Measurements from ENCODE around the gene STX8. TPM values are rescaled to one million over a fixed set of nuclear protein-coding genes. Genes with fewer than 3 reads are reported as not detected.
"Not testable (repeated sequence)": the region's sequence is repeated elsewhere in the genome, so short reads cannot be mapped to it uniquely, and the experiment has no call there.

The STX8 gene
- total RNA-seq, 1 donor from 2014 or later: 61.6 TPM

- H3K36me3 Mint-ChIP-seq (ENCODE audit: unreplicated experiment): peaks cover 1% of the 10 kb centered on the region
- H3K9me3 Mint-ChIP-seq (ENCODE audit: unreplicated experiment): no peaks in the 10 kb centered on the region
- H3K4me1 Mint-ChIP-seq (ENCODE audit: unreplicated experiment): peaks cover 21% of the 10 kb centered on the region
- no peak overlapping the region for H3K27ac Mint-ChIP-seq (ENCODE audit: unreplicated experiment)
- no peak for DNase-seq (ENCODE audit: extremely low spot score, unreplicated experiment)
- no peak overlapping the region for H3K4me3 Mint-ChIP-seq (ENCODE audit: unreplicated experiment)
- no peak for TF ChIP-seq CTCF (IDR thresholded peaks at IDR 0.05)
- H3K27me3 Mint-ChIP-seq (ENCODE audit: unreplicated experiment): no peaks in the 10 kb centered on the region
These were observed 108.1 kb downstream of the STX8 start for GRCh38 chr17:9467518-9467917.

- no peak overlapping the region for H3K4me3 Mint-ChIP-seq (ENCODE audit: unreplicated experiment)
- DNase-seq (ENCODE audit: extremely low spot score, unreplicated experiment): no peak
- TF ChIP-seq CTCF (IDR thresholded peaks at IDR 0.05): peak; percentile 37
These were observed 110.3 kb downstream of the STX8 start for GRCh38 chr17:9465210-9465921.

GRCh38 chr17:9457005-9457404 lies 118.6 kb downstream of the STX8 start:
- H3K27ac Mint-ChIP-seq (ENCODE audit: unreplicated experiment): no peak overlapping the region
- H3K9me3 Mint-ChIP-seq (ENCODE audit: unreplicated experiment): peaks cover 5% of the 10 kb centered on the region
- no peak for DNase-seq (ENCODE audit: extremely low spot score, unreplicated experiment)
- no peak for TF ChIP-seq CTCF (IDR thresholded peaks at IDR 0.05)
- no peaks in the 10 kb centered on the region for H3K27me3 Mint-ChIP-seq (ENCODE audit: unreplicated experiment)
- H3K4me1 Mint-ChIP-seq (ENCODE audit: unreplicated experiment): peaks cover 11% of the 10 kb centered on the region
- peaks cover 4% of the 10 kb centered on the region for H3K36me3 Mint-ChIP-seq (ENCODE audit: unreplicated experiment)
- no peak overlapping the region for H3K4me3 Mint-ChIP-seq (ENCODE audit: unreplicated experiment)

More at GRCh38 chr17:9465210-9465921, 110.3 kb downstream of the STX8 start:
- H3K36me3 Mint-ChIP-seq (ENCODE audit: unreplicated experiment): peaks cover 1% of the 10 kb centered on the region
- H3K4me1 Mint-ChIP-seq (ENCODE audit: unreplicated experiment): peaks cover 11% of the 10 kb centered on the region
- peak overlapping the region; percentile 59 for H3K27ac Mint-ChIP-seq (ENCODE audit: unreplicated experiment)
- no peaks in the 10 kb centered on the region for H3K9me3 Mint-ChIP-seq (ENCODE audit: unreplicated experiment)
- no peaks in the 10 kb centered on the region for H3K27me3 Mint-ChIP-seq (ENCODE audit: unreplicated experiment)

GRCh38 chr17:9456330-9456729 lies 119.3 kb downstream of the STX8 start:
- no peaks in the 10 kb centered on the region for H3K27me3 Mint-ChIP-seq (ENCODE audit: unreplicated experiment)
- H3K36me3 Mint-ChIP-seq (ENCODE audit: unreplicated experiment): peaks cover 4% of the 10 kb centered on the region
- no peak for DNase-seq (ENCODE audit: extremely low spot score, unreplicated experiment)
- TF ChIP-seq CTCF (IDR thresholded peaks at IDR 0.05): no peak
- H3K4me3 Mint-ChIP-seq (ENCODE audit: unreplicated experiment): no peak overlapping the region
- H3K4me1 Mint-ChIP-seq (ENCODE audit: unreplicated experiment): peaks cover 11% of the 10 kb centered on the region
- H3K9me3 Mint-ChIP-seq (ENCODE audit: unreplicated experiment): peaks cover 5% of the 10 kb centered on the region
- H3K27ac Mint-ChIP-seq (ENCODE audit: unreplicated experiment): no peak overlapping the region

GRCh38 chr17:9451934-9452333 lies 123.7 kb downstream of the STX8 start:
- Mint-ChIP-seq H3K4me1 (ENCODE audit: unreplicated experiment) (peaks cover 14% of the 10 kb centered on the region), H3K4me3 (ENCODE audit: unreplicated experiment) (no peak overlapping the region), H3K27ac (ENCODE audit: unreplicated experiment) (no peak overlapping the region), H3K9me3 (ENCODE audit: unreplicated experiment) (no peaks in the 10 kb centered on the region), H3K27me3 (ENCODE audit: unreplicated experiment) (no peaks in the 10 kb centered on the region), H3K36me3 (ENCODE audit: unreplicated experiment) (no peaks in the 10 kb centered on the region)
- no peak for TF ChIP-seq CTCF (IDR thresholded peaks at IDR 0.05)
- DNase-seq (ENCODE audit: extremely low spot score, unreplicated experiment): no peak

GRCh38 chr17:9447298-9447697 lies 128.3 kb downstream of the STX8 start:
- H3K27me3 Mint-ChIP-seq (ENCODE audit: unreplicated experiment); H3K9me3 Mint-ChIP-seq (ENCODE audit: unreplicated experiment); H3K27ac Mint-ChIP-seq (ENCODE audit: unreplicated experiment); H3K36me3 Mint-ChIP-seq (ENCODE audit: unreplicated experiment); DNase-seq (ENCODE audit: extremely low spot score, unreplicated experiment); H3K4me3 Mint-ChIP-seq (ENCODE audit: unreplicated experiment): not testable (repeated sequence)
- H3K4me1 Mint-ChIP-seq (ENCODE audit: unreplicated experiment): peaks cover 12% of the 10 kb centered on the region
